Adrenal gland (tissue), 5 donors: ENCODE results near the gene CDK14.

Experiments used
- CTCF ChIP-seq, 6 experiments: fragments of 450-650 bp in 4 of 6; fragments of 200-600 bp in 2 of 6; sonication (generic) in 1 of 6; IDR thresholded peaks; 1 replicate in 5 of 6; 2 replicates in 1 of 6; pipeline versions ENCODE4 v1.5.1 to v1.8.0; 2016 to 2021; ENCODE audit warnings: antibody characterized with exemption in 6 of 6, mild to moderate bottlenecking in 2 of 6, moderate library complexity in 1 of 6
- POLR2A ChIP-seq, 2 donors: fragments of 450-650 bp; IDR thresholded peaks; one replicate each; pipeline ENCODE4 v1.6.1; 2017; ENCODE audit warnings: antibody characterized with exemption in 2 of 2, mild to moderate bottlenecking in 2 of 2, moderate library complexity in 1 of 2
- donor health status: DM: no; HTN: no; CAD: no.

DNA sequence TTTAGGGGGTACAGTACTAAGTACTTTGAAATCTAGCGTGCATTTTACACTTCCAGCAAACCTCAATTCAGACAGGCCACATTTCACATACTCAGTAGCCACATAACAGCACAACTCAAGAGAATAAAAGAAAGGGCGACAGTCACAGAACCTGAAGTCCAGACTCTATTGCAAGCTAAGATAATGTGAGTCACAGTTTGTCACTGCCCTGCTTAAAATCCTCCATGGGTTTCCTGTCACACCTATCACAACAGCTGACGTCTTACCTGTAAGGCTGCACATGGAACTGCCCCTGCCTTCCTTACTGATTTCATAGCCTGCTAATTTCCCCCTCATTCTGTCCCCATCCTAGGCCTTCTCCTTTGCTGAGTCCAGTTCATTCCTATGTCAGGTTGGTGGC lies 16.1 kb upstream of the CDK14 start:
- TF ChIP-seq CTCF (IDR thresholded peaks at IDR 0.05) (no peak), POLR2A (IDR thresholded peaks at IDR 0.05) (no peak)
